GM19395 (cell line): ENCODE data around the gene TDP2.

Experiments used
- ATAC-seq: cut with Tn5 transposase; IDR thresholded peaks from one replicate; pipeline ENCODE4 v1.9.1; 2021; ENCODE audit warnings: mild to moderate bottlenecking, moderate library complexity; ENCODE audit not compliant: unreplicated experiment

Gene TDP2, protein sequence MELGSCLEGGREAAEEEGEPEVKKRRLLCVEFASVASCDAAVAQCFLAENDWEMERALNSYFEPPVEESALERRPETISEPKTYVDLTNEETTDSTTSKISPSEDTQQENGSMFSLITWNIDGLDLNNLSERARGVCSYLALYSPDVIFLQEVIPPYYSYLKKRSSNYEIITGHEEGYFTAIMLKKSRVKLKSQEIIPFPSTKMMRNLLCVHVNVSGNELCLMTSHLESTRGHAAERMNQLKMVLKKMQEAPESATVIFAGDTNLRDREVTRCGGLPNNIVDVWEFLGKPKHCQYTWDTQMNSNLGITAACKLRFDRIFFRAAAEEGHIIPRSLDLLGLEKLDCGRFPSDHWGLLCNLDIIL

DNA sequence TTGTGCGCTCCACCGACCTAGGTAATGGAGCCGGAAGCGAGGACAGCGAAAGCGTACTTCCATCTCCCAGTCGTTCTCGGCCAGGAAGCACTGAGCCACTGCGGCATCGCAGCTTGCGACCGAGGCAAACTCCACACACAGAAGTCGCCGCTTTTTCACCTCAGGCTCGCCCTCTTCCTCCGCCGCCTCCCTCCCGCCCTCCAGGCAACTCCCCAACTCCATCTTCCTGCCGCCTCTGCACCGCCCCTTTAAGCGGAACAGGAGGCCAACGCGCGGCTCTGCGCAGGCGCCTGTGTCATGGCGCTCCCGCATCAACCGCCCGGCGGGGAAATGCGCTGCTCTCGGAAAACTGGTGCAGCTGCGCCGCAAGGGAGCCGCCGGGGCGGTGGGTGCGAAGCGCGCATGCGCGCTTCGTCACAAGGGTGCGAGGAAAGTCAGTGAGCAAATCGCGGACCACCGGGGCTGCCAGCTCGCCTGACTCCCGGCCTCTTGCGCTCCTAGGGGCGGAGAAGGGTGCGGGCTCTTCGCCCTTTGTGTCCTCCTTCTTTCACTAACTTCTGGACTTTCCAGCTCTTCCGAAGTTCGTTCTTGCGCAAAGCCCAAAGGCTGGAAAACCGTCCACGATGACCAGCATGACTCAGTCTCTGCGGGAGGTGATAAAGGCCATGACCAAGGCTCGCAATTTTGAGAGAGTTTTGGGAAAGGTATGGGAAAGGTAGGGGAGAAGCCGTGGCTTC lies at the start of gene TDP2, which contains the start of gene ACOT13:
Gene TDP2, minus strand, starts transcription at position 259 of the 737 bp plus-strand sequence. Its CDS starts 37 bp downstream, at position 222.
Gene ACOT13, plus strand, starts transcription at position 437 of the 737 bp plus-strand sequence. Its CDS starts 187 bp downstream, at position 624.
- ATAC-seq, result peak; percentile 96

DNA sequence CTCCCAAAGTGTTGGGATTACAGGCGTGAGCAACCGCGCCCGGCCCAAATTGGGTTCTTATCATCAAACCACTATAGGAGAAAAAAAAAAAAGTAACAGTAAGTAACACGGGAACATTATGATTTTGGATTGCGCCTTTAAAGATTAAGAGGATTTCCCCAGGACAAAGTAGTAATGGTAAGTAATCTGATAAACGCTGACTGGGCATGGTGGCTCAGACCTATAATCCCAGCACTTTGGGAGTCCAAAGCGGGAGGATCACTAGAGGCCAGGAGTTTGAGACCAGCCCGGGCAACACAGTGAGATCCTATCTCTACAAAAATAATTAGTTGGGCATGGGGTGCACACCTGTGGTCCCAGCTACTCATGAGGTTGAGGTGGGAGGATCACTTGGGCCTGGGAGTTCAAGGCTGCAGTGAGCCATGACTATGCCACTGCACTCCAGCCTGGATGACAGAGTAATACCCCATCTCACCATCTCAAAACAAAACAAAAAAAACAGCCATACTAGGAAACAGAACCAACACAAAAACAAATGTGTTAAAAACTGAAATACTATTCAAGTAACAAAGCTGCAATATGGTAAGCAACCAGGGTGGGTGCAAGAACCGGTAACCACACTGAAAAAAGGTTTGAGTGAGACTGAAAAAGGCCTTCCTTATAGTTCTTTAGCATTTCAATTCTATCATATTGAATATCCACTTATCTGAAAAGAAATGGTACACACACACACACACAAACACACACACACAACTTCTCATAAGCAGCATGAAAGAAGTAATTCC lies 44.0 kb upstream of the TDP2 start:
- ATAC-seq, result no peak

DNA sequence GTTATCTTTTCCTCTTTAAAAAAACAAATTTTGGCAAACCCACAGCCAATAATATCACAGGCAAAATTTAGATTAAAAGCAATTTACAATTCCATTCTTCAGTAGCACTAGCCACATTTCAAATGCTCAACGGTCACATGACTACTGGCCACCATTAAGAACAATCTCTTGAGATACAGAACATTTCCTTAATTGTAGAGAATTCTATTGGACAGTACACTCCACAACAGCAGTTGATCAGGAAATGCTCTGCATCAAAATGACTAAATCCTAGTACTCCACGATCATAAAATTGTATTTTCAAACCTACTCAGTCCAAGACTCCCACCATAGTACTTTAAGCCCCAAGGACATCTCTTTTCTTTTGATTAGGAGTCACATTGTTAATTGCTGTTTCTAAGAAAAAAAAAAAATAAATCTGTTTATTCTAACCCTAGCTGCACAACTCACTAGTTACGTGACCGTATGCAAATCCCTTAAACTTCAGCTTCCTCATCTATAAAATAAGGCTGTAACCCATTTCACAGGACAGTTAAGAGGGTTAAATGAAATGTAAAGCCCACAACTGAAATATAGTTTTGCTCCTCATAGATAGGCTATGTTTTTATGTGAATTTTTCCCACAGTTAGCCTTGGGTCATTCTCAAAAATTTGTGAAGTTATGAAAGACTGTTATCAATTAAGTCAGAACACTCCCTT lies 42.5 kb upstream of the TDP2 start:
- ATAC-seq, result no peak

DNA sequence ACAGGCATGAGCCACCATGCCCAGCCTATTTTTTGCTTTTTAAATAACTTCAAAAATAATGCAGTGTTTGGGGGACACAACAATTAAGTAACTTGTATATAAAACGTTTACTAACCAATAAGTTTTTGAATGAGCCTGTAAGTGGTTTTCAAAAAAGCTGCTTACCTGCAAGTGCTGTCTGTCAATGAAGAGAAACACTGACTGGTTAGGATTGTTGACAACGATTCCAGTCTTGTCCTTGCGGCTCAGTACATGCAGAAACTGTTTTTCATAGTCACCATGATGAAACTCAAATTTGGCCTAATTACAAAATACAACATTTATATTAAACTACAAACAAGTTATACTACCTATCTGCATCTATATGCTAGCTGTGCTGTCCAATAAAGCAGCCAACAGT lies 41.9 kb upstream of the TDP2 start:
- ATAC-seq, result no peak

DNA sequence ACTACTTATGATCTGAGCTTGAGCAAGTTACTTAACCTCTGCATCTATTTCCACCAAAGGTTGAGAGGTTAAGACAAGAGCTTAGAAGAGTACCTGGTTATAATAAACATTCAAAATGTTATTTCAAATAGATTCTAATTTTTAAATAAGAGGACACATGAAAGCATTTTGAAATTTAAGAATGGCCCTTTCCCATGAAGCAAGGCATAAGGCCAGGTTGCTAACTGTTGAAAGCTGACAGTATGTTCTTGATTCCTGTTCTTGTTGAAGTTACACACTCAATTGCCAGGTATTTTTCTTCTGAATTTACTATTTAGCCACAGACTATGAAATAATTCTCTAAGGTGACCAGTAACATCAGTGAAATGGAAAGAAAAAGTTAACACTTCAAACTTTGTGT lies 37.8 kb upstream of the TDP2 start:
- ATAC-seq, result no peak

DNA sequence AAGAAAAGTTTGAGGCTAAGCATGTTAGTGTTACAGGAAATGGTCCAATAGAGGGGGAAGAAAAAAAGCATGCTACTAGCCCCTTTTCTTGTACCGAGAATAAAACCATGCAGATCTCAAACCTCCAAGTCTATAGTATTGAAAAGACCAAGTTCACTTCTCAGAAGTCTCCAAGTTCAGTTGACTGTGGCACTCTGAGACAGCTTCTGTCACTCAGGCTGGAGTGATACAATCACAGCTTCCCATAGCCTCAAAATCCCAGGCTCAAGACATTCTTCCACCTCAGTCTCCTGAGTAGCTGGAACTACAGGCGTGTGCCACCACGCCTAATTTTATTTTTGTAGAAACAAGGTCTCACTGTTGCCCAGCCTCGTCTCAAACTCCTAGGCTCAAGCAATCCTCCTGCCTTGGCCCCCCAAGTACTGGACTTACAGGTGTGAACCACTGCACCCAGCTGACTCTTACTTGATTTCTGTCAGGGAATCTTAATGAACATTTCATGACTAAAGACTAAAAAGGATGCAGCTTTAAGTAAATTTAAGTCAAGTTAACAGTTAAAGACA lies 36.1 kb upstream of the TDP2 start:
- ATAC-seq, result no peak

DNA sequence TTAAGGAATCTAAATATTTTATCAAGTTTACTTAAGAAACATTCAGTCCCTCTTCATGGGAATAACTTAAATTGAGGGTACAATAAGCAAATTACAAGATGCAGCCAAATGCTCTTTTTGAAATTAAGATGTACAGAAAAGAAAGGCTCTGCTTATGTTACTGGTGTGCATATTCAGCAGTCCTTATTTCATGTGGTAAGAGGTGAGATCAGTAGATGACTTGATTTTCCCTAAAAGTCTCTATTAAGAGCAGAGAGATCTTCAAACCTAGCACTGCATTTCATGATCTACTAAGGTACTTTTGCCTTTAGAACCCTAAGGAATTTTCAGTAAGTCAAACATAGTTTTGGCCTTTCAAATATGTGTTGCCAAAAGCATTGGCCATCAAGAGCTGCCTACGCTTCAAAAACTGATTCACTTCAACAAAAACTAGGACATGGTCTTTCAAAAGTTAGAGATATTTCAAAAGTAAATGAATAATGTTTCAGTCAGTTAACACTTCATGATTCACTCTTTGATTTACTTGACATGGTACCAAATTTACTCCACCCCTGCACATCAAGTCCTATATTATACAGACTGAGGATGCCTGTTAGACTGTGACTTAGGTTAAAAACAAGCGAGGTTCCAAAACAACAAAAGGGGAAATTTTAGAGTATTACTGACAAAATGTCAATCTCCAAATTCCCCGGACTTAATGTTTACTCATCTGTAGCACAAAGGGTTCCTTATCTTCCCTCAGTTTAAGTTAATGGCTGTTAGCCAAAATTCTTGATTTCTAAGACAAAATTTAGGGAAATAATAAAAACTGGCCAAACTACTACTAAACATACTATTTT lies 33.0 kb upstream of the TDP2 start:
- no peak for ATAC-seq

DNA sequence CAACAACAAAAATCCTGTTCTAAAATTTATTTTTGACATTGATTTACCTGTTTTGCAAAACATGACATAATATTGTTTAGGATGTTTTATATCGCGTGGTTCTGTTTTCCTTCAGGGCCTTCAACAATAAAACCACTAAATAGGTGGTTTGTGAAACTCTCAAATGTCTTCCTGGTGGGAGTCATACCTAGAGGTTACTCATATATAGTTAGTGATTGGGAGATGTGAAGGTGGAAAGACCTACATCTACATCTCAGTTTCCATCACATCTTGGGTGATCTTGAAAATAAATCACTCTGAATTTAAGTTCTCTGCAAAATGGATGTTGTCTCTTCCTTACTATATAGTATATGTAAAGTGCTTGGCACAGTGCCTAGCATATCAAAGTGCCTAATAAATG lies 29.4 kb upstream of the TDP2 start:
- no peak for ATAC-seq

DNA sequence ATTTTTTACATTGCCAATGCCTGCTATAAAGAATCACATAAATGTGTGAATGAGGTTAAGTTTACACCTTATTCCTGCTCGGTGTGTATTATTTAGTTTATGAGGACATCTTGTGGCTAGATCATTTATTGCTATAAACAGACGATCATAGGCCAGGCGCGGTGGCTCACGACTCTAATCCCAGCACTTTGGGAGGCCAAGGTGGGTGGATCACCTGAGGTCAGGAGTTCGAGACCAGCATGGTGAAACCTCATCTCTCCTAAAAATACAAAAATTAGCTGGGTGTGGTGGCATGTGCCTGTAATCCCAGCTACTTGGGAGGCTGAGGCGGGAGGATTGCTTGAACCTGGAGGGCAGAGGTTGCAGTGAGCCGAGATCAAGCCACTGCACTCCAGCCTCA lies 28.9 kb upstream of the TDP2 start:
- ATAC-seq, result peak; percentile 61

DNA sequence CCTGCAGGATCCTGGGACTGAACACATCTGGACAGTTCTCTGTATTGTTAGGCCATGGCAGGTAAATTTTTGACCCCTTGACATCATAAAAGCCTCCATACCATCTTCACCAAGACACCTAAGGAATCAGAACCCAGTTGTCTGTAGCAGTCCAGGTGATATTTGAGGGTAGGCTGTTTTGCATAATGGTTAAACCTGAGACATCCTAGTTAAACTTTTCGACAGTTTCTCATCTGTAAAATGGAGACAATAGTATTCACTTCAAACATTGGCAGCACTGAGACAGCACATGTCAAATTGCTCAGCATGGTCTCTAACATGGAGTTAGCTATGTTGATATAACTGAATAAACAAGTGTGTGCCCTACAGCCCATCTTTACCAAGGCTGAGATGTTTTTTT lies 27.5 kb upstream of the TDP2 start:
- ATAC-seq, result no peak

DNA sequence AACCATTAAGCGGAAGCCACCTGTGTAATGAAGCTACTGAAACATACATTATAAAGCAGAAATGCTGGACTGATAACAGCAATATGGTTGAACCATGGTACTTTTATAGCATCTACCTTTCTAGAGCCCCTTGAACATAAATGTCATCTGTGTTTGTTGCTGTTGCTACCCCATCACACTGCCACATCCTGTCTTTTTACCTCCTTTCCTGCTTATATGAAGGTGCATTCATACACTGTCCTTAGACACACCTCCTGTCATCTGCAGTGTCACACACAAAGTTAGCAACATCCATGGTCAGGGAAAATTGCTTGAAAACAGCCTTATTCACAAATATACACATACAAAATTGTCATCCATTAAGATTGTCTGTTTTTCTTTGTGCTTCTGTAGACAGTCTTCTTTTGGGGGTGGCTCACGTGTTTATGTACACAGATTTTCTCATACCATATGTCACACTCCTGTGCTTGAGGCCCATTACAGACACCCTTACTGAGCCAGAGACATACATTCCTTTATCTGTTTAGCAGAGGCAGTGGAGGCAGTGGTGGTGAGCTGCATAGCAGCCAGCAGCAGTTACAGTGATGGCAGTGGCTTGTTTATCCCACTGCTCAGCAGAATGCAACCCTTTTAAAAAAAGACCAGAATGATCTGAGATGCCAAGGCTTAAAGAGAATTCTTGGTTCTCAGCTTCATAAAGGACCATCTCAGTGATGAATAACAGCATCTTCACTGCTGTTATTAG lies 26.3 kb upstream of the TDP2 start:
- no peak for ATAC-seq

DNA sequence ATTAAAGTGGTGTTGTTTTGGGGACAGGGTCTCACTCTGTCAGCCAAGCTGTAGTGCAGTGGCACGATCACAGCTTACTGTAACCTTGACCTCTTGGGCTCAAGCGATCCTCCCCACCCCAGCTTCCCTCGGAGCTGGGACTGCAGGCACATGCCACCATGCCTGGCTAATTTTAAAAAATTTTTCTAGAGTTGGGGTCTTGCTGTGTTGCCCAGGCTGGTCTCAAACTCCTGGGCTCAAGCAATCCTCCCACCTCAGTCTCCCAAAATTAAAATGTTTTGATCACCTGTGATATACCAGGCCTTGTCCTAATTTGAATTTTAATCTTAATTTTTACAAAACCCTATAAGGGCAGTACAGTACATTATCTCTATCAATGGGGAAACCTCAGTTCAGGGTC lies 25.7 kb upstream of the TDP2 start:
- ATAC-seq, result no peak

DNA sequence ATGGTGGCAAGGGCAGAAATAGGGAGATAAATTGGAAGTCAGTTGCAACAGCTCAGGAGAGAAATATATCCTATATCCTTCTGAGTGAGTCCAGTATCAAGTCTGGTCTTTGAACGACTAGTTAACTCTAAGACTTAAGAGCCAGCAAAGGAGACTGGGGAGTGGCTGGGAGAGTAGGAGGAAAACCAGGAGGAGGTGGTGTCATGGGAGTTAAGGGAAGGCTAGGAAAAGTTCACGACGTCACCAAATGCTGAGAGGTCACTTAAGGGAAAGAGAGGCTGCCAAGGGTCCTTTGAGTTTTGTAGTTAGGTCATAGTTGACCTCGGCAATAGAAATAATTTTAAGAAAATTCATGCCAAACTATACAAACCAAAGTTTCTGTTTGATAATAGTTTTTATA lies 25.3 kb upstream of the TDP2 start:
- ATAC-seq, result no peak

DNA sequence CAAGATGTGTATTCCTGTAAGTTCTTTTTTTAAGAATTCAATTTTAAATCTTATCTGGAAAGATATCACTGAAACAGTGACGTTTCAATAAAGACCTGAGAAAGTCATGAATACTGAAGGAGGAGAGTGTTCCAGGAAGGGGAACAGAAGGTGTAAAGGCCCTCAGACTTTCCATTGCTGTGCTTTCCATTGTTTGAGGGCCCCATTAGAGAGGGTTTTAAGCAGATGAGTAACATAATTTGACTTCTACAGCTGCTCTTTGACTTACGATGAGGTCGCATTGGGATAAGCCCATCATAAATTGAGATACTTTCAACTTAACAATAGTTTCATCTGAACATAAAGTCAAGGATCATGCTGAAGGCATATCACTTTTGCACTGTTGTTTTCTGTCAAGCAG lies 24.9 kb upstream of the TDP2 start:
- ATAC-seq, result no peak

DNA sequence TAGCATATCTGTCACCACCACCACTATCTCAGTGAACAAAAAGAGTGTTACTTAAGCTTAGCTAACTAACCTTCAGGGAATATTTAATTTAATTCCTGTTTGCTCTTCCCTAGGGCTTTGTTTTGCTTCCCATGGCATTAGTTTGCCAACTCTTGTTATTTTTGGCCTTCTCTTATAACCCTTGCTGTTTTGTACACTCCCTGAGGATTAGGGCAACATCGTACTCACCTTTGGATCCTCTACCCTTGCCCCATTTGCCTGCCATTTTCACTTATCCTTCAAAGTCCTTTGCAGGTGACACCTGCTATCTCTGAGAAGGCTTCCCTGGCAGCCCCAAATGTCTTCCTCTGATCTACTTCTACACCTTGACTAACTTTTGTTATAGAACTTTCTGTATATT lies 23.9 kb upstream of the TDP2 start:
- ATAC-seq, result no peak

DNA sequence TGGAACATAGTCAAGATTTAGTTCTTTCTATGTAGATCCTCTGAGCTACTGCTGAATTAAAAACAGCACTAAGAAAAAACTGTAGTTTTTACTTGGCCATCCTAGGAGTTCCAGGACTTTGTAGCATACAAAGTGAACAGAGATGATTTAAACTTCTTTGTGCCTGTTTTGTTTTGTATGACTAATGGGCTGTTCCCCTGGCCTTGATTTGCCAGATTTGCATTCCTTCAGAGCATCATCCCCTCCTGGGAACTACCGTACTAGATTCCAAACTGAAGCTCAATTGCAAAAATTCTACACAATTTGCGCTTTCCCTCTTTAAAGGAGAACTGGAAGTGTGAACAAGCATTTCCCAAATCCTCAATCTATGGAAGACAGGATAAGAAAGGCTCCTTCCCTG lies 23.3 kb upstream of the TDP2 start:
- ATAC-seq, result no peak

DNA sequence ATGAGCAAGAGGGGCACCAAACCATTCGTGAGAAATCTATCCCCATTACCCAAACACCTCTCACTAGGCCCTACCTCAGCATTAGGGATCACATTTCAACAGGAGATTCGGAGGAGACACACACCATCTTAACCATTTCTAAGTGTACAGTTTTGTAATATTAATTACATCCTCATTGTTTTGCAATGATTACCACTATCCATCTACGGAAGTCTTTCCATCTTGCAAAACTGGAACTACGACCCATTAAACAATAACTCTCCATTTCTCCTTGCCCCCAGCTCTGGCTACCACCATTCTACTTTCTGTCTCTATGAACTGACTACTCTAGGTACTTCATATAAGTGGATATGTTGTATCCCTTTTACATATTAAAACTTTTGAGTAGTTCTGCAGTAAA lies 20.2 kb upstream of the TDP2 start:
- no peak for ATAC-seq

DNA sequence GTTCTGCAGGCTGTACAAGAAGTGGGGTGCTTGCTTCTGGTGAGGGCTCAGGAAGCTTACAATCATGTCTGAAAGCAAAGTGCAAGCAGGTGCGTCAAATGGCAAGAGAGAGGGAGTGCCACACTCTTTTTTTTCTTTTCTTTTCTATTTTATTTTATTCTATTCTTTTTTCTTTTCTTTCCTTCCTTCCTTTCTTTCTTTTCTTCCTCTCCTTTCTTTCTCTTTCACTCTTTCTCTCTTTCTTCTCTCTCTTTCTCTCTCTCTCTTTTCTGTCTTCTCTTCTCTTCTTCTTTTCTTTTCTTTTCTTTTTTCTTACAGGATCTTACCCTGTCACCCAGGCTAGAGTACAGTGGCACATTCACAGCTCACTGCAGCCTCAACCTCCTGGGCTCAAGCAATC lies 19.7 kb upstream of the TDP2 start:
- no peak for ATAC-seq
